Liver (tissue), 3 donors: ENCODE data around the gene RPA3.
"Not testable (repeated sequence)": the region's sequence is repeated elsewhere in the genome, so short reads cannot be mapped to it uniquely, and the experiment has no call there.

Experiments
- ATF3 ChIP-seq: IDR thresholded peaks from 2 replicates; pipeline ENCODE4 v1.6.1; 2016; ENCODE audit warnings: antibody characterized with exemption
- CTCF ChIP-seq: fragments of 150-350 bp; IDR thresholded peaks from 2 replicates; pipeline ENCODE4 v1.5.1; 2017; ENCODE audit warnings: improper control_type of control experiment, low read depth, low read length; ENCODE audit not compliant: missing input control
- EGR1 ChIP-seq, 2 donors: IDR thresholded peaks; 2 replicates each; pipeline ENCODE4 v1.6.1; 2016 to 2018; ENCODE audit warnings: antibody characterized with exemption in 2 of 2, low read depth in 2 of 2
- GABPA ChIP-seq, 2 donors: IDR thresholded peaks in 1 of 2; conservative IDR thresholded peaks in 1 of 2; 2 replicates each; pipeline ENCODE4 v1.6.1; 2016; ENCODE audit warnings: antibody characterized with exemption in 2 of 2, mild to moderate bottlenecking in 1 of 2, moderate library complexity in 1 of 2
- JUND ChIP-seq, 2 donors: IDR thresholded peaks; 2 replicates each; pipeline ENCODE4 v1.6.1; 2016; ENCODE audit warnings: antibody characterized with exemption in 2 of 2
- MAX ChIP-seq: IDR thresholded peaks from 2 replicates; pipeline ENCODE4 v1.6.1; 2016; ENCODE audit warnings: antibody characterized with exemption
- RAD21 ChIP-seq, 2 donors: IDR thresholded peaks; 2 replicates each; pipeline ENCODE4 v1.6.1; 2016; ENCODE audit warnings: antibody characterized with exemption in 2 of 2, mild to moderate bottlenecking in 2 of 2
- REST ChIP-seq: IDR thresholded peaks from 2 replicates; pipeline ENCODE4 v1.6.1; 2016; ENCODE audit warnings: antibody characterized with exemption, mild to moderate bottlenecking
- SP1 ChIP-seq: IDR thresholded peaks from 2 replicates; pipeline ENCODE4 v1.6.1; 2018; ENCODE audit warnings: antibody characterized with exemption, mild to moderate bottlenecking
- TAF1 ChIP-seq: conservative IDR thresholded peaks from 2 replicates; pipeline ENCODE4 v1.6.1; 2016; ENCODE audit warnings: antibody characterized with exemption, mild to moderate bottlenecking
- YY1 ChIP-seq: IDR thresholded peaks from 2 replicates; pipeline ENCODE4 v1.6.1; 2016; ENCODE audit warnings: antibody characterized with exemption, mild to moderate bottlenecking
- donor health status: healthy.
- donor health status: healthy.

- TF ChIP-seq RAD21 (IDR thresholded peaks at IDR 0.05); CTCF; SP1; TAF1; EGR1 (IDR thresholded peaks at IDR 0.05; ENCODE audit: low read depth in 2 of 2); ATF3; REST; MAX; YY1; GABPA (IDR thresholded peaks at IDR 0.05 in 1 of 2, conservative IDR thresholded peaks at IDR 0.05 in 1 of 2); JUND (IDR thresholded peaks at IDR 0.05): not testable (repeated sequence)
Observed at GRCh38 chr7:7656459-7656858, 61.9 kb downstream of the RPA3 start.
